K562 treated with DMSO at 1 percent for 12 hours (cell line): Measurements from ENCODE around the gene ZNF445. TPM values are rescaled to one million over a fixed set of nuclear protein-coding genes. Genes with fewer than 3 reads are reported as not detected.

Source experiments
- total RNA-seq: library from RNA; unstranded; fragments of 300-600 nt; gene quantifications from 2 replicates; pipeline ENCODE4 v1.2.3, GENCODE V29; 2022; ENCODE audit not compliant: insufficient read depth

ZNF445 gene
- total RNA-seq: 1.7 and 11.8 TPM in 2 replicates

DNA sequence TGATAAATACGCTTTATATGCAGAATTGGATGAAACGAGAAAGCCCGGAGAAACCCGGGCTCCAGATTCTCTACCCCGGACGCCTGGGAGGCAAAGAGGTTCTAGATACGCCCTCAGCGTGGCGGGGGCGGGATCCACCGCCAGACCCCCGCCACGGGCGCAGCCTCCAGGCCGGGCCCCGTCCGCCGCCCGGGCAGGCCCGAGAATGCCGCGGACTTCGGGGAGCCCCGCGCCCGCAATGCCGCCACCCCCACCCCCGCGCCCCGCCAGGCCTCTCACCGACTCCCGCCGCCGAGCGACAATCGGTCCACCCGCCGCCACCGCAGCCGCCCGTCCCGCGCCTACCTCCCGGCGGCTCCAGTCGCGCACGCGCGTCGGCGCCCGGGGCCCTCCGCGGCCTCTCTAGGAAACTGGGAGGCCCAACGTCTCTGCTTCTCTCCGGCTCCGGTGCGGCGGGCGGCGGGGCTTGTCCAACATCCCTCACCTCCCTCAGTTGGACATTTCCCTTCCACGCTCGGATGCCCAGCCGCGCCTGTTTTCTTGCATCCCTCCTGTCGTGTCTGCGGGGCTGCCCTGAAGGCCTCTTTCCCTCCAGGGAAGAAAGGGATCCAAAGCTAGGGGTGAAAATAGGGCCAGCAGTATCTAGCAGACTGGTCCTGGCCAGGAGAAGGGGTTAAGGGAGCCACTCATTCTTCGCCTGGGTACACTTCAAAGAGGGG is at the start of gene ZNF445:
TSS of gene ZNF445 (minus strand) at position 359 of the 719 bp plus-strand sequence. CDS start 22,121 bp downstream, outside the sequence.

Other genes with a start within 250 kb of the ZNF445 start
- gene TOPAZ1, start 235.8 kb downstream of the ZNF445 start, total RNA-seq: not detected in 2 replicates
- gene TCAIM, start 138.9 kb downstream of the ZNF445 start, total RNA-seq: 18.4 and 34.5 TPM in 2 replicates
- not detected in 2 replicates for gene ZKSCAN7, start 77.5 kb upstream of the ZNF445 start, total RNA-seq
- 0.13 and 0.60 TPM in 2 replicates for gene ZNF660, start 107.3 kb upstream of the ZNF445 start, total RNA-seq
- 6.4 and 16.2 TPM in 2 replicates for gene ZNF197, start 147.4 kb upstream of the ZNF445 start, total RNA-seq
- 2.6 and 9.3 TPM in 2 replicates for gene ZNF35, start 171.1 kb upstream of the ZNF445 start, total RNA-seq
- gene ZNF502, start 235.0 kb upstream of the ZNF445 start, total RNA-seq: 0.25 and 0.49 TPM in 2 replicates